Erythroblast (primary cell): ENCODE data around the gene MOGAT3.

Experiments
- GATA1 ChIP-seq: IDR thresholded peaks from 2 replicates; pipeline ENCODE4 v1.6.1; 2011; ENCODE audit warnings: low read depth, mild to moderate bottlenecking, control low read depth, low read length, moderate library complexity
- POLR2A ChIP-seq: IDR thresholded peaks from 2 replicates; pipeline ENCODE4 v1.6.1; 2011; ENCODE audit warnings: mild to moderate bottlenecking, low read length

GRCh38 chr7:101238226-101239182 lies 37.7 kb upstream of the MOGAT3 start:
- TF ChIP-seq POLR2A (peak; percentile 22), GATA1 (no peak)
